ENCODE results near the gene C11orf91. TPM values are rescaled to one million over a fixed set of nuclear protein-coding genes. Genes with fewer than 3 reads are reported as not detected.
A peak's percentile ranks its signal among the peaks of the same experiment; 100 is the strongest.
"Not testable (repeated sequence)": the region's sequence is repeated elsewhere in the genome, so short reads cannot be mapped to it uniquely, and the experiment has no call there.

C11orf91 gene, protein sequence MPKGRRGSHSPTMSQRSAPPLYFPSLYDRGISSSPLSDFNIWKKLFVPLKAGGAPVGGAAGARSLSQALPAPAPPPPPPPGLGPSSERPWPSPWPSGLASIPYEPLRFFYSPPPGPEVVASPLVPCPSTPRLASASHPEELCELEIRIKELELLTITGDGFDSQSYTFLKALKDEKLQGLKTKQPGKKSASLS
- total RNA-seq (2014; rRNA removed; shearing (Covaris generic); ENCODE audit: low replicate concordance) = not detected in 2 replicates

GRCh38 chr11:33700502-33701271 lies at the start of gene C11orf91:
TSS of gene C11orf91 (minus strand) at chr11:33700826. CDS start at chr11:33700740, 86 bp downstream.
- no peaks in the 10 kb centered on the region for H3K9me3 ChIP-seq
- peaks cover 20% of the 10 kb centered on the region for H3K36me3 ChIP-seq
- peak; percentile 97 for DNase-seq
- H3K4me3 ChIP-seq = peak within 1 kb of the TSS; percentile 52
- H3K27me3 ChIP-seq = no peaks in the 10 kb centered on the region

GRCh38 chr11:33747979-33748378 lies 47.4 kb upstream of the C11orf91 start:
- no peak overlapping the region for H3K4me3 ChIP-seq
- no peak for DNase-seq
- H3K36me3 ChIP-seq = peaks cover 8% of the 10 kb centered on the region
- no peaks in the 10 kb centered on the region for H3K9me3 ChIP-seq
- no peaks in the 10 kb centered on the region for H3K27me3 ChIP-seq

DNA sequence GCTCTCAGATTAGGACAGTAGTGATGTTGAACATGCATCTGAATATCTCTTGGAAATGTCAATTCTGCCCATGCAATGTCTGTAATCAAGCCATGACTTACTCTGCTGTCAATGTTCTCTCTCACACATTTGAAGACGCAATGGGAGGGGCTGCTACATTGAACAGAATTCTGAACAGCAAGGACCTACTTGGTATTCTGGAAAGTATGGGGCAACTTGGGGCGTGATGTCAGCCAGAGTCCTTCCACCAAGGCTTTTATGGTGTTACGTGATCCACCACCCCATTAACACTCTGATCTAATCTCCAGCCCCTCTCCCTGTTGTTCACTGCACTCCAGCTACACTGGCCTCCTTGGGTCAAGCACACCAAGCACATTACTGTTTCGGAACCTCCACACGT lies 42.7 kb upstream of the C11orf91 start:
- Histone ChIP-seq H3K4me3 (no peak overlapping the region), H3K9me3 (no peaks in the 10 kb centered on the region; the same call in 1 of the 2 replicates)
- DNase-seq = no peak

DNA sequence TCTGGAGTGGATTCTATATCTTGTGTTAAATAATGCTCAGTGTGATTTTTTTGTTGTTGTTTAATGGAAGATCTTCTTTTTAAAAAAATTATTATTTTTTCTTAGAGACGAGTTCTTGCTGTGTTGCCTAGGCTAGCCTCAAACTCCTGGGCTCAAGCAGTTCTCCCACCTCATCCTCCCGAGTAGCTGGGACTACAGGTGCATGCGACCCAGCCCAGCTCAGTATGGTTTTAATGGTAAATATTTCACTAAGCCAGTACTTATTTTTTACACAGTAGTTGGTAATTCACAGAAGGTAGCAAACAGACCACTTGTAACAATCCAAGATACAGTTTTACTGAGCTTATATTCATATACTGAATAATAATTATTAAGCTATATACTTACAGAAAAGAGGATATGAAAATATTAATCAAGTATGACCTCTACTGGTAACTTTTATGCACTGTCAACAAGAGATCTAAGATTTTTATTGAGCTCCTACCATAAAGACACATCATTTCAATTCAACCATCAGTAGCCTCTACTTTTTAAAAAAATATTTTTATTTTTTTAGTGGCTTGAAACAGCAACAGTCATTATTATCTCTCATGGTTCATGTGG lies 41.7 kb upstream of the C11orf91 start:
- Histone ChIP-seq H3K36me3 (peaks cover 8% of the 10 kb centered on the region), H3K9me3 (no peaks in the 10 kb centered on the region; the same call in 1 of the 2 replicates), H3K27me3 (no peaks in the 10 kb centered on the region), H3K4me3 (no peak overlapping the region)
- no peak for DNase-seq

More for the DNA sequence above, 42.7 kb upstream of the C11orf91 start:
- H3K27me3 ChIP-seq = no peaks in the 10 kb centered on the region
- peaks cover 8% of the 10 kb centered on the region for H3K36me3 ChIP-seq

- no peak overlapping the region for H3K4me3 ChIP-seq
- DNase-seq = no peak
- no peaks in the 10 kb centered on the region for H3K27me3 ChIP-seq
- peaks cover 5% of the 10 kb centered on the region for H3K36me3 ChIP-seq
- H3K9me3 ChIP-seq = no peaks in the 10 kb centered on the region; the same call in 1 of the 2 replicates
These were observed 41.2 kb upstream of the C11orf91 start for GRCh38 chr11:33741806-33742205.

DNA sequence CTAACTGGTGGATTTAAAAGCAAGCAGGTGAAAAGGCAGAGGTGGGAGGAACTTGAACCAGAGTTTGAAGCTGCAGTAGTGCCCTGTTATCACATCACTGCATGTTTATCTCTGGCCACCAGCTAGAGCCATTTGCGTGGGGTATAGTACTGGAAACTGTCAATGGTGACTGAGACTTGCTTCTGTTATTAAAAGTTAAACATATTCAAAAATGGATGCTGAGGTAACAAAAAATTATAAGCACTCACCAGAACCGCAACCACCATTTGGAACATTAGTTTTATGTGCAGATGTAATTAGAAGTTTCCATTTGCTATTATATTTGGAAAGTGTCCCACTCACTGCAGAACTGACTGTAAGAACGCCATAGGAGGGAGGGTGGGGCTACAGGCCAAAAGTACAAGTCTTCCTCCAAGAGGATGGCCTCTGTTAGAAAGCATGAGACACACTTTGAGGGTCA lies 36.8 kb upstream of the C11orf91 start:
- Histone ChIP-seq H3K4me3 (peak overlapping the region; percentile 90; the same call in 1 of the 2 replicates), H3K36me3 (peaks cover 28% of the 10 kb centered on the region), H3K9me3 (no peaks in the 10 kb centered on the region; the same call in 1 of the 2 replicates), H3K27me3 (no peaks in the 10 kb centered on the region)
- no peak for DNase-seq

DNA sequence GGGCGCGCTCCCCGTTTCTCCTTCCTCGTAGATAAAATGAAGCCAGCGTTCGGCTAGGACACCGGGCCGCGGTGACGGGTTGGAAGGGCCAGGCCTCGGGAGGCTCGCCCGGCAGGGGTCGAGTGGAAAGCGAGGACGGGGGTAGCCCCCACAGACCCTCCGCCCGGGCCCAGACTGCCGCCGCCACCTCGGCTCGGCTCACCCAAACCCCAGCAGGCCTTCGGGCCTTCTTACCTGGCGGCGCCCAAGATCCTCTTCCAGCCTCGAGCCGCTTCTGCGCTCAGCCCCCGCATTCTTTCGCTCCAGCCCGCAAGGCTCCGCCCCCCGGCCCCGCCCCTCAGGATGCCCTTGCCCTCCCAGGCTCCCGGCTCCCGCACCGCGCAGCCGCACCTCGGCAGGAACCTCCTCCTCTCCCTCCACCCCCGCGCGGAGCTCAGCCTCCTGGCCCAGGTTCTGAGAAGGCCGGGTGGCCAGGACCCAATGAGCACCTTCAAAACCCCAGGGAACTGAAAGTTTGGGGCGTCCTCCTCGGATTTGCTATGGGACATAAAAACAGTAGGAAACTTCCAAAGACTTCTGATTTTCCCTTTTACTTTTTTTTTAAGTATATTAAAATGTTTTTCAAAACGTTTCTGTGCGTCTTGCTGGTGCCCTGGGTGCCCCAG lies 35.7 kb upstream of the C11orf91 start, which contains the start of gene CD59:
Gene CD59, minus strand, starts transcription at position 276 of the 665 bp plus-strand sequence. CDS start 13,978 bp downstream, outside the sequence.
- H3K27me3 ChIP-seq = no peaks in the 10 kb centered on the region
- H3K4me3 ChIP-seq = peak within 1 kb of the TSS; percentile 90
- H3K9me3 ChIP-seq = no peaks in the 10 kb centered on the region; the same call in 1 of the 2 replicates
- peak; percentile 98 for DNase-seq
- H3K36me3 ChIP-seq = peaks cover 37% of the 10 kb centered on the region

GRCh38 chr11:33735271-33736147 lies 34.9 kb upstream of the C11orf91 start:
- peaks cover 44% of the 10 kb centered on the region for H3K36me3 ChIP-seq
- H3K4me3 ChIP-seq = peak overlapping the region; percentile 90
- no peak for DNase-seq
- no peaks in the 10 kb centered on the region; the same call in 1 of the 2 replicates for H3K9me3 ChIP-seq
- H3K27me3 ChIP-seq = no peaks in the 10 kb centered on the region

GRCh38 chr11:33734441-33735270 lies 34.0 kb upstream of the C11orf91 start:
- no peaks in the 10 kb centered on the region; the same call in 1 of the 2 replicates for H3K9me3 ChIP-seq
- DNase-seq = peak; percentile 48

GRCh38 chr11:33733980-33734379 lies 33.4 kb upstream of the C11orf91 start:
- Histone ChIP-seq H3K27me3 (no peaks in the 10 kb centered on the region), H3K9me3 (no peaks in the 10 kb centered on the region; the same call in 1 of the 2 replicates), H3K4me3 (peak overlapping the region; percentile 90), H3K36me3 (peaks cover 50% of the 10 kb centered on the region)
- no peak for DNase-seq

More at GRCh38 chr11:33734441-33735270, 34.0 kb upstream of the C11orf91 start:
- no peaks in the 10 kb centered on the region for H3K27me3 ChIP-seq
- H3K4me3 ChIP-seq = peak overlapping the region; percentile 90
- H3K36me3 ChIP-seq = peaks cover 47% of the 10 kb centered on the region

DNA sequence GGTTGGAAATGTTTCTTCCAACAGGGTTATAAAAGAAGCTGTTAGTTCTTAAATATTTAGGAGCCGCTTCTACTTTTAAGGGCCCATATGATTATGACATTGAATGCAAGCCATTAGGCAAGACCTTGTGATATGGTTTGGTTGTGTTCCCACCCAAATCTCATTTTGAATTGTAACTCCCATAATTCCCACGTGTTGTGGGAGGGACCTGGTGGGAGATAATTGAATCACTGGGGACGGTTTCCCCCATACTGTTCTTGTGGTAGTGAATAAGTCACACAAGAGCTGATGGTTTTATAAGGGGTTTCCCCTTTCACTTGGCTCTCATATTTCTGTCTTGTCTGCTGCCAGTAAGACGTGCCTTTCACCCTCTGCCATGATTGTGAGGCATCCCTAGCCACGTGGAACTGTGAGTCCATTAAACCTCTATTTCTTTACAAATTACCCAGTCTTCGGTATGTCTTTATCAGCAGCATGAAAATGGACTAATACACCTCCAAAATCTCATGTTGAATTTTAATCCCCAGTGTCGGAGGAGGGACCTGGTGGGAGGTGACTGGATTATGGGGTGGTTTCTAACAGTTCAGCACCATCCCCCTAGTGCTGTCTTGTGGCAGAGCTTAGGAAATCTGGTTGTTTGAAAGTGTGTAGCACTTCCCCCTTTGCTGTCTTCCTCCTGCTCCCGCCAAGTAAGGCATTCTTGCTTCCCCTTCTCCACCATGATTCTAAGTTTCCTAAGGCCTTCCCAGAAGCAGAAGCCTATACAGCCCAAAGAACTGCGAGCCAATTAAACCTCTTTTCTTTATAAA lies 31.3 kb upstream of the C11orf91 start:
- DNase-seq = no peak
- peaks cover 58% of the 10 kb centered on the region for H3K36me3 ChIP-seq
- no peak overlapping the region for H3K4me3 ChIP-seq

GRCh38 chr11:33730716-33731115 lies 30.1 kb upstream of the C11orf91 start:
- no peak for DNase-seq
- H3K36me3 ChIP-seq = peaks cover 61% of the 10 kb centered on the region
- no peak overlapping the region for H3K4me3 ChIP-seq
- peaks cover 4% of the 10 kb centered on the region; the same call in 1 of the 2 replicates for H3K9me3 ChIP-seq
- no peaks in the 10 kb centered on the region for H3K27me3 ChIP-seq

More for the DNA sequence above, 31.3 kb upstream of the C11orf91 start:
- H3K9me3 ChIP-seq = peaks cover 4% of the 10 kb centered on the region; the same call in 1 of the 2 replicates
- H3K27me3 ChIP-seq = no peaks in the 10 kb centered on the region

- H3K27me3 ChIP-seq, H3K4me3 ChIP-seq, H3K9me3 ChIP-seq, DNase-seq: not testable (repeated sequence)
- peaks cover 62% of the 10 kb centered on the region for H3K36me3 ChIP-seq
These were observed 28.5 kb upstream of the C11orf91 start for GRCh38 chr11:33729072-33729664.

- not testable (repeated sequence) for H3K9me3 ChIP-seq, DNase-seq, H3K27me3 ChIP-seq, H3K4me3 ChIP-seq
- H3K36me3 ChIP-seq = peaks cover 60% of the 10 kb centered on the region
These were observed 26.9 kb upstream of the C11orf91 start for GRCh38 chr11:33727539-33727938.
